Stimulated activated CD8-positive, alpha-beta memory T cell treated with anti-CD3 and anti-CD28 coated beads, Interleukin-12 subunit alpha, Interleukin-12 subunit beta, amount 100 ng/mL, for 1 hour (primary cell): Measurements from ENCODE around the gene ERMAP.
"Not testable (repeated sequence)": the region's sequence is repeated elsewhere in the genome, so short reads cannot be mapped to it uniquely, and the experiment has no call there.

Experiments
- DNase-seq: peaks from one replicate; pipeline ENCODE4 v3.0.0-alpha.2; 2020; ENCODE audit warnings: low read depth

ERMAP gene

GRCh38 chr1:42807056-42807668 lies 9.8 kb upstream of the ERMAP start:
- DNase-seq = no peak

DNA sequence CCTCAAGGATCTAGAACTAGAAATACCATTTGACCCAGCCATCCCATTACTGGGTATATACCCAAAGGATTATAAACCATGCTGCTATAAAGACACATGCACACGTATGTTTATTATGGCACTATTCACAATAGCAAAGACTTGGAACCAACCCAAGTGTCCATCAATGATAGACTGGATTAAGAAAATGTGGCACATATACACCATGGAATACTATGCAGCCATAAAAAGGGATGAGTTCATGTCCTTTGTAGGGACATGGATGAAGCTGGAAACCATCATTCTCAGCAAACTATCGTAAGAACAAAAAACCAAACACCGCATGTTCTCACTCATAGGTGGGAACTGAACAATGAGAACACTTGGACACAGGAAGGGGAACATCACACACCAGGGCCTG lies 2.1 kb upstream of the ERMAP start:
- not testable (repeated sequence) for DNase-seq

GRCh38 chr1:42815941-42816584 lies 859 bp upstream of the ERMAP start:
- peak; percentile 4 for DNase-seq

DNA sequence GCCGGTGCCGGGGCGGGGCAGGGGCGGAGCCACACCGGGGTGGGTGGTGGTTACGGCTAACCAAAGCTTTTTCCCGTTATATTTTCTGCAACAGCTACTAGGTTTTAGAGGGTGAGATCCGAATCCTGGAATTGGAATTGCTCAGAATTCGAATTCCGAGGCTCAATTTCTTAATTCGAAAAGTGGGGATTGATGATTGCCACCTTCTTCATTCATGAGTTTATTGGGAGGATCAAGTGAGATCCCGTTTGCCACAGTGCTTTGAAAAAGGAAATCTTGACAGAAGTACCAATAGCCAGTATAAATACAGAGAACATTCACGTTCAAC lies 482 bp downstream of the ERMAP start:
- DNase-seq = no peak

DNA sequence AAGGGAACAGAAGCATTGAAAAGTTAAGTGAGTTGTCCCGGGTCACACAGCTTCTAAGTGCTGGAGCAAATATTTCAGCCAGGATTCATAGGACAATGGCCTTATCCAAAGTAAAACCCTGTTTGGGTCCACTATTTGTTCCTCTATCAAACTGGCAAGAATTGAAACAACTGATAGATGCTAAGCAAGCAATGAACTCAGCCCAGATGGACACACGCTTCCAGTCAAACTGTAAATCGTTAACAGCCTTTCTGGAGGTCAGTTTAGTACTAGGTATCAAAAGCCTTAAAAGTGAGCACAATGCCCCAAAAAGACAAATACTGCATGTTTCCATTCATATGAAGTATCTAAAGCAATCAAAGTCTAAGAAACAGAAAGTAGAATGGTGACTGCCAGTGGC lies 1.1 kb downstream of the ERMAP start:
- no peak for DNase-seq

- DNase-seq = no peak
These were observed 3.9 kb downstream of the ERMAP start for GRCh38 chr1:42820813-42821212.

- no peak for DNase-seq
These were observed 4.8 kb downstream of the ERMAP start for GRCh38 chr1:42821690-42822089.

- DNase-seq = no peak
These were observed 6.0 kb downstream of the ERMAP start for GRCh38 chr1:42822800-42823392.

- DNase-seq = no peak
These were observed 7.6 kb downstream of the ERMAP start for GRCh38 chr1:42824481-42825035.

- no peak for DNase-seq
These were observed 8.3 kb downstream of the ERMAP start for GRCh38 chr1:42825036-42825851.

GRCh38 chr1:42830631-42831030 lies 13.7 kb downstream of the ERMAP start:
- DNase-seq = no peak

DNA sequence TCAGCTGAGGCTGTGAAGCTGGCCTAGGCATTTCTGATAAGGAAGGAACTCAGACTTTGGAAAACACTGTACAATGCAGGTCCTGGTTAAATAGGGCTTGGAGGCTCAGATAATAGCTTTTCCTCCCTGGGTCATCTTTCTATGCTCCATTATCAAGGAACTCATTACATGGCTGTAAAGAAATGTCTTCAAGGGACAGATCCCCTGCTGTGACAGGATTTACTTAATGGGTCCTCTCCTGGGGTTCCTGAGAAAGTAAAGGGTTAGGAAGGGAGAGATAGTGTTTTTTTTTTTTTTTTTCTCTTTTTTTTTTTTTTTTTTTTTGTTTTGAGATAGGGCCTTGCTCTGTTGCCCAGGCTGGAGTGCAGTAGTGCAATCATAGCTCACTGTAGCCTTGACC lies 14.4 kb downstream of the ERMAP start:
- DNase-seq = no peak

DNA sequence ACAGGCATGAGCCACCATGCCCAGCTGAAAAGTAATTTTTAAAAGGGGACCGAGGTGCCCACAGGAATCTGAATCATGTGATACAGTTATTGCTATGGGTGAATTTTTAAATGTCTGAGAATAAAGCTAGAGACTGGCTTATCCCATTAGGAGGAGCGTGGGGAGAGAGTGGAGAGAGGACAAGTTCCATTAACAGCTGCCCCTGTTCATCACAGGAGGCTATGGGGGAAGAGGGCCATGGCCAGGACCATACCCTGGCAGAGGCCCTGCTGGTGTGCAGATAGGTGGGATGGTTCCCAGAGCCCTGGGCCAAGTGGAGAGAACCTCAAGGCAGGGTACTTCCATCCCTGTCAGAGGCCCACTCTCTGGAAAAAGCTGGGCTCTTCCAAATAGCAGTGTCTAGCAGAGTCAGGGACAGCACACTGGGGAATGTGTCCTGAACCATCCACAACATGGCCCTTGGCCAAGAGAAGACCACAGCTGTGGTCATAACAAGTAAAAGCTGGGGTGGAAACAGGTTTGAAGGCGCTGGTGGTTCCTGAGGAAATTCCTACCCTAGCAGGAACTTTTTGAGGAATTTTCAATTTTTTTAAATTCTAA lies 15.8 kb downstream of the ERMAP start:
- DNase-seq = no peak

- no peak for DNase-seq
These were observed 17.1 kb downstream of the ERMAP start for GRCh38 chr1:42833981-42834380.

DNA sequence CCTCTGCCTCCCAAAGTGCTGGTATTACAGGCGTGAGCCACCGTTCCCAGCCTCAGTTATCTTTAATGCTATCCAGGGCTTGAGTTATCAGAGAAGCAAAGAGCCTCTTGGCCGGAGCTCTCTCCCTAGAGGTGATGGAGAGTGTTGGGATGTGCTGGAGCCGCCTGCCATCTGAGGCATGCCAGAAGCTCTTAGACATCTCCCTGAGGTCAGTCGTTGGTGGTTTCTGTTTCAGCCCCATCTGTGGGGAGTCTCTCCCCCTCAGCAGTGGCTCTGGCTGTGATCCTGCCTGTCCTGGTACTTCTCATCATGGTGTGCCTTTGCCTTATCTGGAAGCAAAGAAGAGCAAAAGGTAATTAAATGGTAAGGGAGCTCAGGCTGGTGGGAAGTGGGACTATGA lies 17.9 kb downstream of the ERMAP start:
- no peak for DNase-seq

DNA sequence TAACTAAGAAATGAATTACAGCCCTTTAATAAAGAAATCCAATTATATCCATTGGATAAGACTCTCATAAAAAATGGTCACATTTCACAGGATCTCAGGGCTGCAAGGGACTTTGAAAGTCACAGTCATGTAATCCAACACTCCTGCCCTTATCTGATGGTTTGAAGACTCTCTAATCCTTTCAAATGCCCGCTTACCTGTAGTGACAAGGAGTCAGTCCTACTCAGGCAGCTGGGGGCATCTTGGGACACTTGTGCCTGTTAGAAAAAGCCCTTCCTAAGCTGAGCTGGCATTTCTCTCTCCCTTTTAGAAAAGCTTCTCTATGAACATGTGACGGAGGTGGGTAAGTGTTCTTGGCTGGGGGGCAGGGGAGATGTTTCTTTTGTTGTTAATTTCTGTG lies 18.5 kb downstream of the ERMAP start:
- DNase-seq = no peak

DNA sequence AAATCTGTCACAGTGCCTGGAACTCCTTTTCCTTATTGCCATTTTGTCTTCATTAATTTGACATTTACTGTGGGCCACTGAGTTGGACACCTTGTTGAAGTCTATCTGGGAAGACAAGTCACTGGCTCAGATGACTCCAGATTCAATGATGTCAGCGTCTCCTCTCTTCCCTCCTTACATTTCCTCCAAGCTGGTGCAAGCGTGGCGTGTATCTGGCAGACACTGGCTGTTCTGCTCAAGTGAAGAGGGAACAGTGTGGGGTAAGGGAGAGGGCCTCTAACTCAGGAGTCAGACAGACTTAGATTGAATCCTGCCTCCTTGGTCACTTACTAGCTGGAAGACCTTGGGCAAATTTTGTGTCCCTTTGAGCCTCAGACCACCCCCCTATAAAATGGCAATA lies 20.8 kb downstream of the ERMAP start:
- no peak for DNase-seq

DNA sequence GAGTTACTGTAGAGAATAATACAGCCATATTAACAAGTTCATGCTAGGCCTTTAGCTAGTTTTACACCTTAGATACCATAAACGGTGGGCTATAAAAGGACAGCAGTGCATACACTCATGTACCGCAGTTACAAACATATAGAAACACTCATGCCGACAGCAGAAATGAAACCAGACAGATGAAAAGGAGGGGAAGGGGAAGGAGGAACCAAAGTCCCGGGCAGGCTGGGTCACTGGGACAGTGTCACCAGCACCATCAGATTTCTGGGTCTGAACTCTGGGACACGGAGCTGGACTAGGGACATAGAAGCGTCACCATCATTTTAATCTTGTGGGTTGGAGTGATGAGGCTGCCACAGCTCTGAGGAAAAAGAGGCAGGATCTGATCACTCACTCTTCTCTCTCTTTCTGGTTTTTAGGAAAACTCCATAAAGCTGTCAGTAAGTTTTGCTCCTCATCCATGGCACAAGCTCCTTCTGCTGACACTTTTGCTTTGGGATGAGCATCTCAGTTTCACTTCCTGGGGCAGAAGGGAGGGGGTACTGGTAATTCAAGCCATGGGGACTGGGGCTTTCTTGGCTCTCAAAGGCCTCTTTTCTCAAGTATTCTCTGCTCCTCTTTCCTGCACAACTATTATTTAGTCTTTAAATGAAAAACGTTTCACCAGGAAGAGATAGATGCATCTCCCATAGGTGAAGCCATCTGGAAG lies 21.7 kb downstream of the ERMAP start:
- no peak for DNase-seq

GRCh38 chr1:42841010-42841409 lies 24.1 kb downstream of the ERMAP start:
- no peak for DNase-seq

DNA sequence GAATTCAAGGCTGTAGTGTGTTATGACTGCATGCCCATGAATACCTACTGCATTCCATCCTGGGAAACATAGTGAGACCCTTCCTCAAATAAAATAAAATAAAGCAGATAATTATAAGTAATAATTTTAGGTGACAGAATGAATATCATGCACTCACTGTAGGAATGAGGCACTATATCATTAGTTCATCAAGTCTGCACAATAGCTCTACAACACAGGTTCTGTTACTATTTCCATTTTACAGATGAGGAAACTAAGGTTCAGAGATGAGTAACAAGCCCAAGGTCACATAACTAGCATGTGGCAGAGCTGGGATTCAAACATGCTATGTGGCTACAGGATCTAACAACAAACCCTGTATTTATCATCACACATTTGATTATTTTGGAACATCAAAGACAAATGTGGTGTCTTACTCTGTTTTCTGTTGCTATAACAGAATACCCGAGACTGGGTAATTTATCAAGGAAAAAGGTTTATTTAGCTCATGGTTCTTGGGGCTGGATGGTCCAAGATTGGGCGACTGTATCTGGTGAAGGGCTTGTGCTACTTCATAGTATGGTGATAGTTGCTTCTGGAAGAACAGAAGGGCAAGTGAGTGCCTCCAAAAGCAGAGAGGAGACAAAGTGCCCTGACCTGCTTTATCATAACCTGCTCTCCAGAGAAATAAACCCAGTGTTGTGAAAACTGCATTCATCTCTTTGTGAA lies 24.7 kb downstream of the ERMAP start:
- DNase-seq = no peak

DNA sequence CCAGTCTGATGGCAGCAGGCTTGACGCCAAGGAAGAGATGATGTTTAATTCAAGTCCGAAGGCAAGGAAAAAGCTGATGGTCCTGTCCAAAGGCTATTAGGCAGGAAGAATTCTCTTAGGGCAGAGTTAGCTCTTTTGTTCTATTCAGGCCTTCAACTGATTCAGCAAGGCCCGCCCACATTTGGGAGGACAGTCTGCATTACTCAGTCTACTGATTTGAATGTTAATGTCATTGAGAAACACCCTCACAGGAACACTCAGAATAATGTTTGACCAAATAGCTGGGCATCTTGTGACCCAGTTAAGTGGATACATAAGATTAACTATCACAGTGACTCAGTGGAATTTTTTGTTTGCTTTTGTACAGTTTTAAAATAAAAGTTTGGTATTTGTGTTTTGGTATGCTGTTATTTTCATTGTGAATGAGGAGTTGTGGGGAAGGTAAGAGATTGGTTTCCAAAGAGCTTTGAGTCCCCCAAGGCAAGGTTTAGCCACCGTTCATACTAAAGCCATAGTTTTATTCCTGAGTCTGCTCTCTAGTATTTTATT lies 27.7 kb downstream of the ERMAP start:
- DNase-seq = no peak
